GM12878 (cell line): ENCODE data around the gene C11orf58. TPM values are rescaled to one million over a fixed set of nuclear protein-coding genes. Genes with fewer than 3 reads are reported as not detected.

Experiments
- ATAC-seq: fragments of 200-7000 bp; cut with Tn5 transposase; 3 replicates; pipeline ENCODE4 v1.9.1; 2020; ENCODE audit warnings: mild to moderate bottlenecking, moderate library complexity
- BruUV-seq: library from RNA; stranded (reverse); fragments of 400-500 nt; replicated peaks from 2 replicates; lab custom pipeline; 2021; lab: Mats Ljungman, UMichigan
- CTCF ChIA-PET: fragments of 300-600 bp; sonication (Branson Sonifier 250); formaldehyde crosslinking; extraction: SDS; loops from one replicate; lab custom pipeline; 2021; ENCODE audit warnings: inconsistent platforms; lab: Yijun Ruan, JAX
- POLR2A ChIA-PET: fragments of 350-600 bp; formaldehyde crosslinking; extraction: SDS; loops from one replicate; lab custom pipeline; 2021; ENCODE audit warnings: inconsistent platforms; lab: Charles Lee
- RAD21 ChIA-PET: fragments of 300-600 bp; sonication (Branson Sonifier 250); formaldehyde crosslinking; loops from one replicate; lab custom pipeline; 2023; ENCODE audit warnings: antibody characterized with exemption; ENCODE audit not compliant: unreplicated experiment; lab: Charles Lee
- SMC1A ChIA-PET: fragments of 300-600 bp; sonication (Branson Sonifier 250); formaldehyde crosslinking; loops from one replicate; lab custom pipeline; 2023; ENCODE audit not compliant: unreplicated experiment, uncharacterized antibody; lab: Charles Lee
- DNase-seq: peaks from one replicate; pipeline ENCODE4 v3.0.0-alpha.2; 2011; ENCODE audit warnings: low read depth, low spot score
- FAIRE-seq: peaks from 3 replicates; lab custom pipeline; 2011; peaks lifted over from hg19 to GRCh38; lab: Jason Lieb, UNC
- H2AFZ ChIP-seq: 2 replicates; pipeline ENCODE4 v1.6.0; 2011; ENCODE audit warnings: low read depth, low read length, control low read depth; ENCODE audit not compliant: control insufficient read depth
- H3K27ac ChIP-seq: 2 replicates; pipeline ENCODE4 v1.5.1; 2011; ENCODE audit warnings: control low read depth; ENCODE audit not compliant: control insufficient read depth, insufficient read depth
- H3K27me3 ChIP-seq, 2 experiments: replicated peaks in 1 of 2; 2 replicates each; pipeline versions ENCODE4 v1.6.0 to v1.6.1; 2011; ENCODE audit warnings: low read length in 1 of 2; ENCODE audit not compliant: control insufficient read depth in 2 of 2, insufficient read depth in 2 of 2
- H3K36me3 ChIP-seq, 2 experiments: 2 replicates each; pipeline ENCODE4 v1.5.1; 2011; ENCODE audit warnings: low read length in 1 of 2; ENCODE audit not compliant: control insufficient read depth in 2 of 2, insufficient read depth in 2 of 2
- H3K4me1 ChIP-seq: 2 replicates; pipeline ENCODE4 v1.6.1; 2011; ENCODE audit warnings: mild to moderate bottlenecking, low read length, moderate library complexity, mixed read lengths; ENCODE audit not compliant: control insufficient read depth, insufficient read depth
- H3K4me2 ChIP-seq: 2 replicates; pipeline ENCODE4 v1.6.0; 2011; ENCODE audit warnings: control low read depth; ENCODE audit not compliant: control insufficient read depth, insufficient read depth
- H3K4me3 ChIP-seq: fragments of 200-600 bp; sonication (generic); 2 replicates; pipeline ENCODE4 v1.5.1; 2016
- H3K79me2 ChIP-seq: 2 replicates; pipeline ENCODE4 v1.6.0; 2011; ENCODE audit warnings: low read length; ENCODE audit not compliant: control insufficient read depth, insufficient read depth
- H3K9ac ChIP-seq: 2 replicates; pipeline ENCODE4 v1.8.0; 2011; ENCODE audit warnings: low read length, control low read depth, mixed read lengths; ENCODE audit not compliant: control insufficient read depth, insufficient read depth
- H3K9me3 ChIP-seq: replicated peaks from 3 replicates; pipeline ENCODE4 v1.5.1; 2011; ENCODE audit warnings: mild to moderate bottlenecking, low read length; ENCODE audit not compliant: control insufficient read depth, insufficient read depth
- H4K20me1 ChIP-seq: 2 replicates; pipeline ENCODE4 v1.6.0; 2011; ENCODE audit not compliant: control insufficient read depth, insufficient read depth
- BCL11A ChIP-seq: IDR thresholded peaks from 2 replicates; pipeline ENCODE4 v1.6.1; 2011; ENCODE audit warnings: low read depth, low read length
- CHD4 ChIP-seq: fragments of 200-600 bp; sonication (generic); IDR thresholded peaks from 2 replicates; pipeline ENCODE4 v1.6.1; 2016; ENCODE audit warnings: mild to moderate bottlenecking
- EZH2 ChIP-seq: IDR thresholded peaks from 2 replicates; pipeline ENCODE4 v1.6.1; 2012; ENCODE audit warnings: low read depth, mild to moderate bottlenecking, control low read depth, inconsistent platforms, low read length, borderline replicate concordance; ENCODE audit not compliant: control insufficient read depth
- HDAC6 ChIP-seq: fragments of 200-600 bp; sonication (generic); IDR thresholded peaks from one replicate; pipeline ENCODE4 v1.8.0; 2017; ENCODE audit warnings: antibody characterized with exemption; ENCODE audit not compliant: unreplicated experiment
- KAT2A ChIP-seq: conservative IDR thresholded peaks from 2 replicates; pipeline ENCODE4 v1.6.1; 2011; ENCODE audit warnings: low read depth, low read length; ENCODE audit not compliant: control insufficient read depth
- NR2F1 ChIP-seq: fragments of 450-650 bp; conservative IDR thresholded peaks from 2 replicates; pipeline ENCODE4 v1.6.1; 2017; ENCODE audit warnings: mild to moderate bottlenecking
- RCOR1 ChIP-seq: conservative IDR thresholded peaks from 2 replicates; pipeline ENCODE4 v1.6.1; 2012; ENCODE audit warnings: low read depth, low read length, improper control_type of control experiment
- RFX5 ChIP-seq: IDR thresholded peaks from 2 replicates; pipeline ENCODE4 v1.6.1; 2011; ENCODE audit warnings: low read depth, low read length, improper control_type of control experiment
- SMARCA5 ChIP-seq: fragments of 450-650 bp; IDR thresholded peaks from 2 replicates; pipeline ENCODE4 v1.6.1; 2017; ENCODE audit warnings: mild to moderate bottlenecking
- STAT1 ChIP-seq: fragments of 450-650 bp; conservative IDR thresholded peaks from 2 replicates; pipeline ENCODE4 v1.6.1; 2014; ENCODE audit warnings: antibody characterized with exemption, mild to moderate bottlenecking
- ZNF24 ChIP-seq: fragments of 450-650 bp; IDR thresholded peaks from 2 replicates; pipeline ENCODE4 v1.6.1; 2017; ENCODE audit warnings: antibody characterized with exemption, mild to moderate bottlenecking
- WGBS: methylation state at CpG from one replicate; pipeline ENCODE4 v1.1.6; 2016; ENCODE audit warnings: low lambda C conversion rate; ENCODE audit not compliant: insufficient replicate concordance, insufficient coverage; ENCODE audit errors: missing lambda C conversion rate; 5-methylcytosine and 5-hydroxymethylcytosine counted together
- in situ Hi-C: fragments of 300-500 bp; cut with MboI; formaldehyde crosslinking; loops from 9 replicates; pipeline ENCODE4 v1.14.3; 2018; ENCODE audit warnings: mixed read lengths
- intact Hi-C: fragments of 100-400 bp; cut with micrococcal nuclease; formaldehyde crosslinking; loops from one replicate; pipeline ENCODE4 v1.14.2; 2022; ENCODE audit not compliant: unreplicated experiment
- polyA plus RNA-seq, 11 experiments: library from polyadenylated mRNA; depleted of rRNA in 4 of 11; unstranded in 6 of 11; stranded (reverse) in 5 of 11; fragments of >200 nt; fragmentation: Nextera tagmentation in 4 of 11; fragmentation: Illumina TruSeq in 1 of 11; extraction: Ambion mirVana in 4 of 11; extraction: Trizol in 1 of 11; gene quantifications; 1 replicate in 1 of 11; 2 replicates in 10 of 11; pipeline versions ENCODE4 v1.2.1 to v1.2.3, GENCODE V29; 2011 to 2016; ENCODE audit warnings: inconsistent platforms in 2 of 11, missing spikeins in 2 of 11, low read depth in 1 of 11
- total RNA-seq, 4 experiments: library from RNA; depleted of rRNA in 3 of 4; stranded (reverse); fragments of >200 nt in 3 of 4; fragmentation: Illumina TruSeq in 1 of 4; extraction: Trizol in 1 of 4; gene quantifications; 2 replicates each; pipeline versions ENCODE4 v1.2.1 to v1.2.3, GENCODE V29; 2013 to 2021

The C11orf58 gene
- total and polyA plus RNA-seq, 10 of the 15 experiments (the other 5 are each of a cell fraction or from before 2014, with no cell fraction given): 98.2 to 379 (median 211) TPM

- ChIA-PET POLR2A (no interaction called here), CTCF (interaction anchor here (0.8 to 1.5 kb wide), 2 partner anchors 18 to 154 kb away, joined by 3 to 4 read pairs; no protein-coding TSS in a partner anchor), RAD21 (no interaction called here), SMC1A (no interaction called here)
- Histone ChIP-seq H3K27me3 (no peaks in the 10 kb centered on the region; a peak in 1 of 4 replicates), H3K4me3 (no peak overlapping the region), H3K27ac (no peak overlapping the region), H3K9me3 (no peaks in the 10 kb centered on the region), H3K4me2 (no peak overlapping the region), H4K20me1 (no peaks in the 10 kb centered on the region), H3K36me3 (no peaks in the 10 kb centered on the region), H2AFZ (no peak overlapping the region), H3K79me2 (no peaks in the 10 kb centered on the region), H3K9ac (no peak overlapping the region), H3K4me1 (no peaks in the 10 kb centered on the region)
- in situ Hi-C loops (no loop called here), intact Hi-C loops (no loop called here)
- FAIRE-seq (no peak), DNase-seq (no peak), ATAC-seq (no peak)
- TF ChIP-seq CHD4 (no peak), SMARCA5 (no peak), KAT2A (no peak), EZH2 (no peak), NR2F1 (no peak), BCL11A (no peak), HDAC6 (no peak), RFX5 (no peak), ZNF24 (no peak), STAT1 (no peak), RCOR1 (no peak)
- 40% methylated on average over 16 of the region's 16 CpGs for WGBS
- BruUV-seq: no TSS peak
Measured at GRCh38 chr11:16790486-16791190, 52.2 kb downstream of the C11orf58 start.
